Upper lobe of right lung (tissue), 1 donor: ENCODE data around the gene DENND5A. TPM values are rescaled to one million over a fixed set of nuclear protein-coding genes. Genes with fewer than 3 reads are reported as not detected.

Source experiments
- ATAC-seq: fragments of 200-7000 bp; cut with Tn5 transposase; one replicate; pipeline ENCODE4 v1.9.1; 2020; ENCODE audit warnings: mild to moderate bottlenecking, moderate library complexity
- DNase-seq: peaks from one replicate; pipeline ENCODE4 v3.0.0-alpha.2; 2020
- H3K27ac ChIP-seq: fragments of 200-600 bp; one replicate; pipeline ENCODE4 v1.8.0; 2022
- H3K27me3 ChIP-seq: fragments of 200-600 bp; one replicate; pipeline ENCODE4 v1.8.0; 2022; ENCODE audit warnings: mild to moderate bottlenecking
- H3K36me3 ChIP-seq: fragments of 200-600 bp; one replicate; pipeline ENCODE4 v1.8.0; 2022
- H3K4me1 ChIP-seq: fragments of 200-600 bp; one replicate; pipeline ENCODE4 v1.8.0; 2022
- H3K4me3 ChIP-seq: fragments of 200-600 bp; one replicate; pipeline ENCODE4 v1.8.0; 2022; ENCODE audit warnings: mild to moderate bottlenecking
- H3K9me3 ChIP-seq: fragments of 200-600 bp; one replicate; pipeline ENCODE4 v1.8.0; 2022
- intact Hi-C: fragments of 100-400 bp; cut with DNase I; formaldehyde crosslinking; loops from one replicate; pipeline ENCODE4 v1.11.0; 2022
- long read RNA-seq: library from polyadenylated mRNA; unstranded; transcript quantifications from one replicate; pipeline ENCODE4 v2.0.0, GENCODE V29; 2021
- total RNA-seq: library from RNA; stranded (reverse); fragmentation: NEBNext Ultra II Directional; extraction: Animal tissue kit (Norgen Biotek cat#: 25700); gene quantifications from one replicate; pipeline ENCODE4 v1.2.1, GENCODE V29; 2021
- TF ChIP-seq, protein P1 (sequence below): fragments of 200-600 bp; IDR thresholded peaks from one replicate; pipeline ENCODE4 v1.8.0; 2022; ENCODE audit warnings: antibody characterized with exemption
- donor health status: DM: no; HTN: yes; CAD: no; lungs with severe emphysema.

Gene DENND5A
- 90.8 TPM for total RNA-seq
- long read RNA-seq, full-length matches to known transcripts, result 29 of 62 reads
- long read RNA-seq, partial matches to known transcripts, result 17 of 62 reads
- long read RNA-seq, other reads (novel, unspliced or antisense), result 16 of 62 reads

GRCh38 chr11:9265211-9266131 lies at the start of gene DENND5A:
Gene DENND5A (minus strand): TSS chr11:9265350. CDS start chr11:9265069, 281 bp downstream.
- intact Hi-C loops, result no loop called here
- TF ChIP-seq, protein P1, sequence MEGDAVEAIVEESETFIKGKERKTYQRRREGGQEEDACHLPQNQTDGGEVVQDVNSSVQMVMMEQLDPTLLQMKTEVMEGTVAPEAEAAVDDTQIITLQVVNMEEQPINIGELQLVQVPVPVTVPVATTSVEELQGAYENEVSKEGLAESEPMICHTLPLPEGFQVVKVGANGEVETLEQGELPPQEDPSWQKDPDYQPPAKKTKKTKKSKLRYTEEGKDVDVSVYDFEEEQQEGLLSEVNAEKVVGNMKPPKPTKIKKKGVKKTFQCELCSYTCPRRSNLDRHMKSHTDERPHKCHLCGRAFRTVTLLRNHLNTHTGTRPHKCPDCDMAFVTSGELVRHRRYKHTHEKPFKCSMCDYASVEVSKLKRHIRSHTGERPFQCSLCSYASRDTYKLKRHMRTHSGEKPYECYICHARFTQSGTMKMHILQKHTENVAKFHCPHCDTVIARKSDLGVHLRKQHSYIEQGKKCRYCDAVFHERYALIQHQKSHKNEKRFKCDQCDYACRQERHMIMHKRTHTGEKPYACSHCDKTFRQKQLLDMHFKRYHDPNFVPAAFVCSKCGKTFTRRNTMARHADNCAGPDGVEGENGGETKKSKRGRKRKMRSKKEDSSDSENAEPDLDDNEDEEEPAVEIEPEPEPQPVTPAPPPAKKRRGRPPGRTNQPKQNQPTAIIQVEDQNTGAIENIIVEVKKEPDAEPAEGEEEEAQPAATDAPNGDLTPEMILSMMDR, result no peak
- peak; percentile 95 for ATAC-seq
- DNase-seq, result peak; percentile 93
- Histone ChIP-seq H3K27ac (peak within 1 kb of the TSS; percentile 91), H3K4me1 (peaks cover 13% of the 10 kb centered on the region), H3K27me3 (no peaks in the 10 kb centered on the region), H3K9me3 (no peaks in the 10 kb centered on the region), H3K36me3 (no peaks in the 10 kb centered on the region), H3K4me3 (peak within 1 kb of the TSS; percentile 86)

GRCh38 chr11:9314291-9315077 lies 49.3 kb upstream of the DENND5A start, which contains the start of gene TMEM41B:
Gene TMEM41B (minus strand): TSS chr11:9314593. CDS start chr11:9314441, 152 bp downstream.
- intact Hi-C loops, result no loop called here
- TF ChIP-seq, protein P1, result peak; percentile 5
- H3K4me1 ChIP-seq, result peaks cover 13% of the 10 kb centered on the region

GRCh38 chr11:9313648-9314290 lies 48.6 kb upstream of the DENND5A start:
- DNase-seq (no peak), ATAC-seq (peak; percentile 19)
- TF ChIP-seq, protein P1, result no peak
- Histone ChIP-seq H3K27ac (peak overlapping the region; percentile 88), H3K27me3 (no peaks in the 10 kb centered on the region), H3K4me3 (peak overlapping the region; percentile 90), H3K36me3 (no peaks in the 10 kb centered on the region), H3K4me1 (peaks cover 13% of the 10 kb centered on the region), H3K9me3 (no peaks in the 10 kb centered on the region)
- intact Hi-C loops, result no loop called here

More at GRCh38 chr11:9314291-9315077, 49.3 kb upstream of the DENND5A start, which contains the start of gene TMEM41B:
- peak within 1 kb of the TSS; percentile 90 for H3K4me3 ChIP-seq
- DNase-seq, result peak; percentile 100
- no peaks in the 10 kb centered on the region for H3K9me3 ChIP-seq
- peak; percentile 98 for ATAC-seq
- no peaks in the 10 kb centered on the region for H3K36me3 ChIP-seq
- no peaks in the 10 kb centered on the region for H3K27me3 ChIP-seq
- peak within 1 kb of the TSS; percentile 88 for H3K27ac ChIP-seq

DNA sequence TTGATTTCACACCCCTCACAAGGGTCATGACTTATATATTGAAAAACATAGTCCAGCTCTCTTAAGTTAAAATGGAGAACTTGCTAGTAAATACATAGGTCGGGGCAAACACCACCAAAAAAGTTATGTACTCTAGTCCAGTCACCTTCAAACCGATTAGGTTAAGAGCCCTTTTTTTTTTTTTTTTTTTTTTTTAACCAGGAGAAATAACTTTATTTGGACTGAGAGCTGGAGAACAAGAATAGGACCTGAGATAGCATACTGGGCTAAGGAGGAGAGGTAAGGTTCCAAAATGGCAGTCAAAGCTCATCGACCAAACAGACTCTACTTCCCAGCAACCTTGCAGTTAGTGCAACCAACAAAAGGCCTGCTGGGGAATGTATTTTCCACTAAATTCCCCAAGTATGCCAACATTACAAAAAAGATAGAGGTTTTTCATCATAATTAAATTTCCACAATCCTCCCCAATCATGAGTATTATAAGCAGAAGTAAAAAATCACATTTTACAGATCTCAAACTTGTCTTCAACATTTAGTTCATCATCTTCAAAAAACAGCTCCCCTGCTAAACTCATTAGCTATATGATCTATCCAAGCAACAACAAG lies 45.4 kb upstream of the DENND5A start:
- no peak overlapping the region for H3K4me3 ChIP-seq
- DNase-seq (no peak), ATAC-seq (no peak)
- no peaks in the 10 kb centered on the region for H3K27me3 ChIP-seq
- H3K36me3 ChIP-seq, result no peaks in the 10 kb centered on the region
- intact Hi-C loops, result no loop called here
- peaks cover 13% of the 10 kb centered on the region for H3K4me1 ChIP-seq
- no peak overlapping the region for H3K27ac ChIP-seq
- H3K9me3 ChIP-seq, result no peaks in the 10 kb centered on the region
- TF ChIP-seq, protein P1, result no peak

- H3K27me3 ChIP-seq, result no peaks in the 10 kb centered on the region
- DNase-seq (no peak), ATAC-seq (no peak)
- intact Hi-C loops, result no loop called here
- no peak overlapping the region for H3K4me3 ChIP-seq
- TF ChIP-seq, protein P1, result no peak
- H3K27ac ChIP-seq, result no peak overlapping the region
- H3K9me3 ChIP-seq, result no peaks in the 10 kb centered on the region
- H3K36me3 ChIP-seq, result no peaks in the 10 kb centered on the region
- no peaks in the 10 kb centered on the region for H3K4me1 ChIP-seq
Measured at GRCh38 chr11:9304178-9304577, 39.0 kb upstream of the DENND5A start.
